ENCODE data around the gene CKS1B. TPM values are rescaled to one million over a fixed set of nuclear protein-coding genes. Genes with fewer than 3 reads are reported as not detected.

CKS1B gene
- total RNA-seq, 6 experiments from 2014 or later, result 52.7 to 111 (median 98.8) TPM

GRCh38 chr1:154955718-154956543, 18.6 kb upstream of the CKS1B start, which contains the start of gene PBXIP1:
Gene PBXIP1, minus strand, starts transcription at chr1:154956099. Its CDS starts 2,378 bp downstream, at chr1:154953721.
- Mint-ChIP-seq H3K27me3 (ENCODE audit: insufficient read depth) (peaks cover 7% of the 10 kb centered on the region), H3K4me3 (peak within 1 kb of the TSS; percentile 95), H3K9me3 (no peaks in the 10 kb centered on the region), H3K27ac (peak within 1 kb of the TSS; percentile 97), H3K4me1 (ENCODE audit: low read depth) (peaks cover 39% of the 10 kb centered on the region), H3K36me3 (ENCODE audit: low read depth) (no peaks in the 10 kb centered on the region)
- peak; percentile 68 for TF ChIP-seq CTCF (IDR thresholded peaks at IDR 0.05)
- DNase-seq, result peak; percentile 84

- peaks cover 41% of the 10 kb centered on the region for H3K4me1 Mint-ChIP-seq (ENCODE audit: low read depth)
- no peak for TF ChIP-seq CTCF (IDR thresholded peaks at IDR 0.05)
- DNase-seq, result no peak
- H3K4me3 Mint-ChIP-seq, result peak overlapping the region; percentile 95
- peaks cover 12% of the 10 kb centered on the region for H3K27me3 Mint-ChIP-seq (ENCODE audit: insufficient read depth)
- H3K9me3 Mint-ChIP-seq, result no peaks in the 10 kb centered on the region
- H3K36me3 Mint-ChIP-seq (ENCODE audit: low read depth), result no peaks in the 10 kb centered on the region
- H3K27ac Mint-ChIP-seq, result peak overlapping the region; percentile 97
Observed at GRCh38 chr1:154956544-154956941, 17.9 kb upstream of the CKS1B start.

GRCh38 chr1:154957091-154957657, 17.3 kb upstream of the CKS1B start:
- Mint-ChIP-seq H3K4me1 (ENCODE audit: low read depth) (peaks cover 43% of the 10 kb centered on the region), H3K36me3 (ENCODE audit: low read depth) (peaks cover under 1% of the 10 kb centered on the region; the same call in 1 of the 2 replicates), H3K27me3 (ENCODE audit: insufficient read depth) (peaks cover 13% of the 10 kb centered on the region), H3K9me3 (no peaks in the 10 kb centered on the region), H3K4me3 (peak overlapping the region; percentile 27; the same call in 1 of the 2 replicates), H3K27ac (peak overlapping the region; percentile 97)
- TF ChIP-seq CTCF (IDR thresholded peaks at IDR 0.05), result no peak
- DNase-seq, result no peak

GRCh38 chr1:154958036-154958435, 16.4 kb upstream of the CKS1B start:
- Mint-ChIP-seq H3K27ac (peak overlapping the region; percentile 97; the same call in 1 of the 2 replicates), H3K4me3 (no peak overlapping the region), H3K27me3 (ENCODE audit: insufficient read depth) (peaks cover 13% of the 10 kb centered on the region), H3K4me1 (ENCODE audit: low read depth) (peaks cover 52% of the 10 kb centered on the region), H3K9me3 (no peaks in the 10 kb centered on the region), H3K36me3 (ENCODE audit: low read depth) (peaks cover 7% of the 10 kb centered on the region; the same call in 1 of the 2 replicates)
- TF ChIP-seq CTCF (IDR thresholded peaks at IDR 0.05), result no peak
- no peak for DNase-seq

GRCh38 chr1:154958681-154959425, 15.6 kb upstream of the CKS1B start:
- Mint-ChIP-seq H3K27ac (peak overlapping the region; percentile 48), H3K27me3 (ENCODE audit: insufficient read depth) (peaks cover 13% of the 10 kb centered on the region), H3K4me3 (no peak overlapping the region), H3K9me3 (no peaks in the 10 kb centered on the region), H3K4me1 (ENCODE audit: low read depth) (peaks cover 60% of the 10 kb centered on the region), H3K36me3 (ENCODE audit: low read depth) (peaks cover 14% of the 10 kb centered on the region)
- no peak for TF ChIP-seq CTCF (IDR thresholded peaks at IDR 0.05)
- DNase-seq, result no peak

Measured in HFFc6 (cell line).